Adrenal gland (tissue), 5 donors: ENCODE measurements around the gene SNPH.

Experiments
- POLR2A ChIP-seq, 2 donors: fragments of 450-650 bp; IDR thresholded peaks; one replicate each; pipeline ENCODE4 v1.6.1; 2017; ENCODE audit warnings: antibody characterized with exemption in 2 of 2, mild to moderate bottlenecking in 2 of 2, moderate library complexity in 1 of 2
- TF ChIP-seq, protein P1 (sequence below), 6 experiments: fragments of 450-650 bp in 4 of 6; fragments of 200-600 bp in 2 of 6; sonication (generic) in 1 of 6; IDR thresholded peaks; 1 replicate in 5 of 6; 2 replicates in 1 of 6; pipeline versions ENCODE4 v1.5.1 to v1.8.0; 2016 to 2021; ENCODE audit warnings: antibody characterized with exemption in 6 of 6, mild to moderate bottlenecking in 2 of 6, moderate library complexity in 1 of 6
- donor health status: DM: no; HTN: no; CAD: no.

DNA sequence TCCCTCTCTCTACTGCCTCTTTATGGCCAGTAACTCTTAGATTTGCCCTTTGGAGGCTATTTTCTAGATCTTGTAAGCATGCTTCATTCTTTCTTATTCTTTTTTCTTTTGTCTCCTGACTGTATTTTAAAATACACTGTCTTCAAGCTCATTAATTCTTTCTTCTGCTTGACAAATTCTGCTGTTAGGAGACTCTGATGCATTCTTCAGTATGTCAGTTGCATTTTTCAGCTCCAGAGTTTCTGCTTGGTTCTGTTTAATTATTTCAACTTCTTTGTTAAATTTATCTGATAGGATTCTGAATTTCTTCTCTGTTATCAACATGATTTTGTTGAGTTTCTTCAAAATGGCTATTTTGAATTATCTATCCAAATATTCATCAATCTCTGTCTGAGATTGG, 87.9 kb downstream of the SNPH start:
- TF ChIP-seq, protein P1, sequence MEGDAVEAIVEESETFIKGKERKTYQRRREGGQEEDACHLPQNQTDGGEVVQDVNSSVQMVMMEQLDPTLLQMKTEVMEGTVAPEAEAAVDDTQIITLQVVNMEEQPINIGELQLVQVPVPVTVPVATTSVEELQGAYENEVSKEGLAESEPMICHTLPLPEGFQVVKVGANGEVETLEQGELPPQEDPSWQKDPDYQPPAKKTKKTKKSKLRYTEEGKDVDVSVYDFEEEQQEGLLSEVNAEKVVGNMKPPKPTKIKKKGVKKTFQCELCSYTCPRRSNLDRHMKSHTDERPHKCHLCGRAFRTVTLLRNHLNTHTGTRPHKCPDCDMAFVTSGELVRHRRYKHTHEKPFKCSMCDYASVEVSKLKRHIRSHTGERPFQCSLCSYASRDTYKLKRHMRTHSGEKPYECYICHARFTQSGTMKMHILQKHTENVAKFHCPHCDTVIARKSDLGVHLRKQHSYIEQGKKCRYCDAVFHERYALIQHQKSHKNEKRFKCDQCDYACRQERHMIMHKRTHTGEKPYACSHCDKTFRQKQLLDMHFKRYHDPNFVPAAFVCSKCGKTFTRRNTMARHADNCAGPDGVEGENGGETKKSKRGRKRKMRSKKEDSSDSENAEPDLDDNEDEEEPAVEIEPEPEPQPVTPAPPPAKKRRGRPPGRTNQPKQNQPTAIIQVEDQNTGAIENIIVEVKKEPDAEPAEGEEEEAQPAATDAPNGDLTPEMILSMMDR (IDR thresholded peaks at IDR 0.05): no peak
- TF ChIP-seq POLR2A (IDR thresholded peaks at IDR 0.05): no peak
